Karpas-422 (cell line): ENCODE results near the gene PRKAB2. TPM values are rescaled to one million over a fixed set of nuclear protein-coding genes. Genes with fewer than 3 reads are reported as not detected.
"Not testable (repeated sequence)": the region's sequence is repeated elsewhere in the genome, so short reads cannot be mapped to it uniquely, and the experiment has no call there.

Experiments
- DNase-seq: peaks from one replicate; pipeline ENCODE4 v3.0.0-alpha.2; 2015
- H2AFZ ChIP-seq: fragments of 200-600 bp; sonication (generic); 2 replicates; pipeline ENCODE4 v1.6.1; 2014; ENCODE audit warnings: antibody characterized with exemption, low read length, mixed read lengths
- H3K27ac ChIP-seq: fragments of 200-600 bp; sonication (generic); 2 replicates; pipeline ENCODE4 v1.5.1; 2014; ENCODE audit warnings: mild to moderate bottlenecking, low read length, moderate library complexity
- H3K27me3 ChIP-seq: fragments of 200-600 bp; sonication (generic); 2 replicates; pipeline ENCODE4 v1.6.1; 2014; ENCODE audit warnings: low read length, mixed read lengths
- H3K36me3 ChIP-seq: fragments of 200-600 bp; sonication (generic); 2 replicates; pipeline ENCODE4 v1.6.1; 2014; ENCODE audit warnings: low read length, mixed read lengths; ENCODE audit not compliant: insufficient read depth
- H3K4me1 ChIP-seq: fragments of 200-600 bp; sonication (generic); 2 replicates; pipeline ENCODE4 v1.6.1; 2014; ENCODE audit warnings: mild to moderate bottlenecking, low read length, mixed read lengths
- H3K4me2 ChIP-seq: fragments of 200-600 bp; sonication (generic); 2 replicates; pipeline ENCODE4 v1.6.1; 2014; ENCODE audit warnings: low read length, low read depth, mild to moderate bottlenecking; ENCODE audit not compliant: poor library complexity, severe bottlenecking
- H3K4me3 ChIP-seq: fragments of 200-600 bp; sonication (generic); 2 replicates; pipeline ENCODE4 v1.5.1; 2014; ENCODE audit warnings: mild to moderate bottlenecking, antibody characterized with exemption, low read length, mixed read lengths
- H3K79me2 ChIP-seq: fragments of 200-600 bp; sonication (generic); 2 replicates; pipeline ENCODE4 v1.6.1; 2014; ENCODE audit warnings: mild to moderate bottlenecking, low read length, mixed read lengths
- H3K9ac ChIP-seq: fragments of 200-600 bp; sonication (generic); 2 replicates; pipeline ENCODE4 v1.6.0; 2014; ENCODE audit warnings: low read length
- H3K9me2 ChIP-seq: fragments of 200-600 bp; sonication (generic), shearing (Covaris generic); replicated peaks from 2 replicates; pipeline ENCODE4 v1.6.0; 2014; ENCODE audit warnings: mild to moderate bottlenecking, low read length, moderate library complexity; ENCODE audit not compliant: insufficient read depth
- H3K9me3 ChIP-seq: fragments of 300-700, 200-600 bp; sonication (generic); 2 replicates; pipeline ENCODE4 v1.6.1; 2014; ENCODE audit warnings: low read length, mixed read lengths
- H4K20me1 ChIP-seq: fragments of 200-600 bp; sonication (generic); 2 replicates; pipeline ENCODE4 v1.6.1; 2014; ENCODE audit warnings: mild to moderate bottlenecking, antibody characterized with exemption, low read length, low read depth; ENCODE audit not compliant: insufficient read depth
- total RNA-seq: library from RNA; depleted of rRNA; stranded (reverse); fragments of >200 nt; shearing (Covaris generic); gene quantifications from 2 replicates; pipeline ENCODE4 v1.2.3, GENCODE V29; 2014; ENCODE audit warnings: low replicate concordance

Gene PRKAB2
- total RNA-seq, 1 experiment from 2014 or later, result 12.4 TPM

DNA sequence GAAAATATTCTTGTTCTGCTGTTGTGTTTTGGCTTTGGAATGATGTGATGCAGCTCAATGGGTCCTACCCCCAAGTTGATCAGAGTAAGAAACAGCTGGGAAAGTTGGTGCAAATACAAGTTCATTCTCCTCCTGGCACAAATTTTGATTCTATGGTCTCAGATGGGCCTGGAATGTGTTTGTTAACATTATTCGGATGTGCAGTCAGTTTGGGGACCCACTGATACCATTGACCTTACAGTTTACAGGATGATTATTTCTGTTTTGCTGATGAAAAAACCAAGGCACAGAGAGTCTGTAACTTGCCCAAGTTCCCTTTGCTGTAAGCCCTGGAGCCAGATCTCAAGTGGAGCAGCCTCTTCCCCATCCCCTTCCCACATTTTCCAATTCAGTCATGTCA lies 41.5 kb downstream of the PRKAB2 start:
- H3K9me3 ChIP-seq, H3K4me1 ChIP-seq, H3K36me3 ChIP-seq, H3K9me2 ChIP-seq, DNase-seq, H3K79me2 ChIP-seq, H3K9ac ChIP-seq, H3K27ac ChIP-seq, H4K20me1 ChIP-seq, H3K4me2 ChIP-seq, H2AFZ ChIP-seq, H3K27me3 ChIP-seq, H3K4me3 ChIP-seq: not testable (repeated sequence)

DNA sequence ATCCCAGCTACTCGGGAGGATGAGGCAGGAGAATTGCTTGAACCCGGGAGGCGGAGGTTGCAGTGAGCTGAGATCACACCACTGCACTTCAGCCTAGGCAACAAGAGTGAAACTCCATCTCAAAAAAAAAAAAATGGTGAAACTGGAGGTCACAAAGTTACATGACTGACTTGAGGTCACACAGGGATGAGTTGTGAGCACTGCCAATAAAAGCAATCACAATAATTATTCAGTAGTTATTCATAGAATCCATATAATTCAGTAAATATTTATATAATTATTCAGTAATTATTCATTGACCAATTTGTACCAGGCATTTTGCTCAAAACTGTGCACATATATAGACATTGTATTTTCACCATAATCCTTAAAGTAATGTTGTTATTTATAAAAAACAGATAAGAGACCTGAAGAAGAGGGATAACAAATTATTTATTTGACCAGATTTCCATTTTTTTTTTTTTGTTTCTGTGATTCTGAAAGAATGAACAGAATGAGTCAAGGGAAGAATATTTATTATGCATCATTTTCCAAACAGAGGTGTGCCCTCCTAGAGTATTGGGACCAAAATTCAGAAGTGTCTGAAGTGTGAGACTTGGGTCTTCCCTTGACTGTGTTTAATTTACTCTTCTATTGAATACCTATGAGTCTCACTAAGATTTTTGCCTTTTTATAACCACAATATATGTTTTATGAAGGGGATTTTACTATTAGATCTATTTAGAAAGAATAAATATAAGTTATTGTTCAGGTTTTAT lies 43.0 kb downstream of the PRKAB2 start:
- no peaks in the 10 kb centered on the region for H3K36me3 ChIP-seq
- no peak for DNase-seq

DNA sequence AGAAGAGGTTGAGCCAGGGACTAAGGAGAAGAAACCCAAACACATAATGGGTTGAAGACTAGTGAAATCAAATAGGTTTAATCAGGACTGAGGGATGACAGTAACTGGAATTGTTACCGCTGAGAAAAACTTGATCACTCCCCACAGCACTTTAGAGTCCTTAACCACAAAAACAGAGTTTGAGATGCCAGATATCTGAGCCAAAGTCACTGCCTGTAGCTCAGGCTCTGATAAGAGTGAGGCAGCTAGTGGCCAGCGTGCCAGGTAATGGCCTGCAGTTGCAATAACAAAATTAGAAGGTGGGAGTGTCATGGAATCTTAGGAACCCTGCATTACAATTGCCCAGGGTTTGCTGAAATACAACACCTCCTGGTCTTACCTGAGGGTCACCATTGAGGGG lies 48.0 kb downstream of the PRKAB2 start:
- Histone ChIP-seq H3K36me3 (no peaks in the 10 kb centered on the region), H3K4me2 (no peak overlapping the region), H2AFZ (no peak overlapping the region), H3K27me3 (no peaks in the 10 kb centered on the region), H3K9ac (no peak overlapping the region), H3K79me2 (no peaks in the 10 kb centered on the region), H3K4me1 (no peaks in the 10 kb centered on the region), H4K20me1 (no peaks in the 10 kb centered on the region), H3K4me3 (no peak overlapping the region), H3K9me3 (no peaks in the 10 kb centered on the region), H3K27ac (no peak overlapping the region), H3K9me2 (no peaks in the 10 kb centered on the region)
- DNase-seq, result no peak

More for the DNA sequence above, 43.0 kb downstream of the PRKAB2 start:
- Histone ChIP-seq H4K20me1 (no peaks in the 10 kb centered on the region), H3K79me2 (no peaks in the 10 kb centered on the region), H3K9me2 (no peaks in the 10 kb centered on the region), H3K4me2 (no peak overlapping the region), H3K27ac (no peak overlapping the region), H3K9me3 (no peaks in the 10 kb centered on the region), H2AFZ (no peak overlapping the region), H3K9ac (no peak overlapping the region), H3K27me3 (0 out of 2 replicates have a peak, but pooled peaks cover 2% of the 10 kb centered on the region), H3K4me3 (no peak overlapping the region), H3K4me1 (no peaks in the 10 kb centered on the region)

DNA sequence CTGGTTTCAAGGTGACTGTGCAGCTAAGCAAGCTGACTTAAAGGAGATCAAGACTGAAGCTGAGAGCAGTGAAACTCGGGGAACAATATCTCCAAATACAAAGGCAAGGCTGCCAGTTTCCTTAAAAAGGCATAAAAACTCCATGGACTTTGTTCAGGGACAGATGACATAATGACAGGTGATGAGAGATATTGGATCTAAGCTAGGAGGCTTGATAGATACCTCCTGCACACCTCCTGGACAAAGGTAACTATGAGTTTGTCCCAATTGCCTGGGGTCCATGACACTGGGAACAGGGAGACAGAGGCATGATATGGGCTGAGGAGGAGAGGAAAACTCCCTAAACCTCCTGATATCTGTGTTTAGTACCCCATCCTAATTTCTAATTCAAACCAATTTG lies 55.2 kb downstream of the PRKAB2 start:
- Histone ChIP-seq H4K20me1 (no peaks in the 10 kb centered on the region), H3K9ac (no peak overlapping the region), H2AFZ (no peak overlapping the region), H3K27me3 (no peaks in the 10 kb centered on the region), H3K9me2 (no peaks in the 10 kb centered on the region), H3K4me1 (no peaks in the 10 kb centered on the region), H3K4me3 (no peak overlapping the region), H3K9me3 (no peaks in the 10 kb centered on the region), H3K36me3 (no peaks in the 10 kb centered on the region), H3K4me2 (no peak overlapping the region), H3K79me2 (no peaks in the 10 kb centered on the region), H3K27ac (no peak overlapping the region)
- DNase-seq, result no peak

DNA sequence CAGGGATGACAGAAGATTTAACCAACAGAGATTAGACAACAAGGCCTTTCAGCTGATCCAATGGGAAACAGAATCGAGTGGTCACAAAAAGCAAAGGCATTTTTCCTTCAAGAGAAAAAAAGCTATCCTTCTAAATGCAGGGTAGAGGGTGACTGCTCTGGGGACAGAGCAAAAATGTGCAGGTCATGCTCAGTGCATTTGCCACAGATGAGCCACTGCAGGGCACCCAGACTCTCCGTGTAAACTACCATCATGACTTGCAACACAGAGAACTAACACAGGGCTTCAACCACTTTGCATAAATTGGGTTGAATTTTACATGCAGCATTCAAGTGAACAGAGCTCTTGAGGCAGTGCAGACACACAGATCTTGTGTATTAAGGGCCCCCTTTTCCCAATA lies 56.8 kb downstream of the PRKAB2 start:
- no peaks in the 10 kb centered on the region for H3K27me3 ChIP-seq
- DNase-seq, result no peak
- H3K4me2 ChIP-seq, result no peak overlapping the region
- H3K9ac ChIP-seq, result no peak overlapping the region
- no peaks in the 10 kb centered on the region for H3K9me2 ChIP-seq
- H3K79me2 ChIP-seq, result no peaks in the 10 kb centered on the region
- H4K20me1 ChIP-seq, result no peaks in the 10 kb centered on the region
- H3K4me3 ChIP-seq, result no peak overlapping the region
- no peak overlapping the region for H2AFZ ChIP-seq
- no peaks in the 10 kb centered on the region for H3K9me3 ChIP-seq
- H3K4me1 ChIP-seq, result no peaks in the 10 kb centered on the region
- H3K36me3 ChIP-seq, result no peaks in the 10 kb centered on the region
- no peak overlapping the region for H3K27ac ChIP-seq

DNA sequence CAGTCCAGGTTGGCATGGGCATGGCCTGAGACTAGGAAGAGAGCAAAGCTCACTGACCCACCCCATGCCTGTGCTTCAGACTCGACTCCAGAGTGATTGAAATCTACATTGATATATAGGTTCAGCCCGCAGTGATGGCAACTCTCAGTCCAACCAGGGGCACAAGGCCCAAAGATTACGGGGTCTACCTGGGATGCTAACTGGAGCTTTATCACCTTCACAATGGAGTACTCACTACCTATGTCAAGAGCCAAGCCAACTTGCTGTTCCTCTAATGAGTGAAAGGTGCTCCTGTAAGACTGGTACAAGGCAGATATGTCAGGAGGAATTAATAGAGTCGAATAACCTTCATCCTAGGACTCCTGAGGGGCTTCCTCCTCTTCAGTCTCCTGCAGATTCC lies 57.2 kb downstream of the PRKAB2 start:
- not testable (repeated sequence) for H3K27ac ChIP-seq, H3K36me3 ChIP-seq, H3K27me3 ChIP-seq, H3K4me3 ChIP-seq, DNase-seq, H4K20me1 ChIP-seq, H3K4me2 ChIP-seq, H3K79me2 ChIP-seq, H3K9ac ChIP-seq, H3K9me3 ChIP-seq, H3K4me1 ChIP-seq, H2AFZ ChIP-seq, H3K9me2 ChIP-seq

DNA sequence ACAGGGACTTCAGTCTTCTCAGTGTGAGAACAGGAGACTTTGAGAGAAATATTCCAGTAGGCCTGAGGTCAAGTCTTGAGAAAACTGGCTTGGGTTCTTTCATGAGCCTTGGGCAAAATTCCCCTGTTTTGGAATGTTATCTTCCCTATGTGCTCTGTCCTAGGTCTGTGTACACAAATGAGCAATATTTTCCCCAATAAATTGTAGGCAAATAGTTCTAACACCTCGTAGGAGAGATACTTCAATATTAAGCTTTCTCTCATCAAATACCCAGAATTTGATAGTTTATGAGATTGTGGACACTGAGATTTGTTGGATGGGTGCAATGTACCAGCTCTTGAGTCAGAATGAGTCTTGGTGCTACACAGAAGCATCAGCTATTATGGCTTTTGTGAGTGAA lies 57.9 kb downstream of the PRKAB2 start:
- not testable (repeated sequence) for H3K79me2 ChIP-seq

DNA sequence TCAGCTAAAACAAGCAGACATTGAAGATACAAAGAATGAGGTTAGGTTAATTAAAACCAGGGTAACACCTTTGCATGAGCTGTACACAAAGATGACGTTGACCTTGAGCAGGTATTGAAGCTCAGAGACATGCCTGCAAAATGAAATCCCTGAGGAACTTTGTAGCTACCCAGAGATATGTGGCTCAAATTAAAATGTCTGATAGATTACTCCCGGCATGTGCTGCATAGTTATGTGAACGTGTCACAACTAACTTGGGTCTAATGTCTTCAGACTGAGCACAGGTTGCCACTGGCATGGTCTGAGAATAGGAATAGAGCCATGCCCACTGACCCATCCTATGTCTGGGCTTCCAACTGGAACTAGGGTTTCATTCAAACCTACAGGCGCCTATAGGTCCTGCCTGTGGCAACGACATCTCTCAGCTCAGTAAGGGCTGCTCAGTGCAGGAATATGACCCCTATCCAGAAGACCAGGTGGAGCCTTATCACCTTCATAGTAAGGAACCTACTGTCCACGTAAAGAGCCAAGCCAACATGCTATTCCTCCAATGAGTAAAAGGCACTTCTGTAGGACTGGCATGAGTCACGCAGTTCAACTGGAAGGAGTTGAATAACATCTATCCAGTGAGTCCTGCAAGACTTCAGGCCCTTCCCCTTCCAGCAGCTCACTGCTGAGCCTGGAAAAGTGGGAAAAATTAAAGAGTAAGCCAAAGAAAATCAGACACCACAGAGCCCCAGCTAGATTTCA lies 60.7 kb downstream of the PRKAB2 start:
- Histone ChIP-seq H3K9me3 (no peaks in the 10 kb centered on the region), H3K27ac (no peak overlapping the region), H3K4me3 (no peak overlapping the region), H3K4me2 (no peak overlapping the region), H3K36me3 (no peaks in the 10 kb centered on the region), H3K9ac (no peak overlapping the region), H2AFZ (no peak overlapping the region), H3K9me2 (no peaks in the 10 kb centered on the region), H3K27me3 (no peaks in the 10 kb centered on the region), H3K4me1 (no peaks in the 10 kb centered on the region), H3K79me2 (no peaks in the 10 kb centered on the region), H4K20me1 (no peaks in the 10 kb centered on the region)
- DNase-seq, result no peak

More for the DNA sequence above, 57.9 kb downstream of the PRKAB2 start:
- H3K9me2 ChIP-seq, DNase-seq, H3K4me1 ChIP-seq, H3K4me3 ChIP-seq, H2AFZ ChIP-seq, H3K4me2 ChIP-seq, H3K27ac ChIP-seq, H3K9ac ChIP-seq, H3K9me3 ChIP-seq, H3K27me3 ChIP-seq, H3K36me3 ChIP-seq, H4K20me1 ChIP-seq: not testable (repeated sequence)
